GM12891 (cell line): ENCODE data around the gene RILPL2.
"Not testable (repeated sequence)": the region's sequence is repeated elsewhere in the genome, so short reads cannot be mapped to it uniquely, and the experiment has no call there.

Source experiments
- POLR2A ChIP-seq: IDR thresholded peaks from 2 replicates; pipeline ENCODE4 v1.6.1; 2011; ENCODE audit warnings: low read depth, low read length, control low read depth
- POLR2AphosphoS5 ChIP-seq: IDR thresholded peaks from 2 replicates; pipeline ENCODE4 v1.6.1; 2011; ENCODE audit warnings: low read depth, low read length, control low read depth
- POU2F2 ChIP-seq: IDR thresholded peaks from 2 replicates; pipeline ENCODE4 v1.6.1; 2011; ENCODE audit warnings: low read depth, mild to moderate bottlenecking, control low read depth, low read length, moderate library complexity
- SPI1 ChIP-seq: IDR thresholded peaks from 2 replicates; pipeline ENCODE4 v1.6.1; 2011; ENCODE audit warnings: low read depth, low read length, control low read depth

GRCh38 chr12:123429101-123429500 lies 7.4 kb downstream of the RILPL2 start:
- not testable (repeated sequence) for TF ChIP-seq POLR2AphosphoS5, POLR2A, POU2F2, SPI1
